ENCODE results near the gene ARL6IP5. TPM values are rescaled to one million over a fixed set of nuclear protein-coding genes. Genes with fewer than 3 reads are reported as not detected.

ARL6IP5 gene
- total RNA-seq, result 193 TPM
- long read RNA-seq, transcript ARL6IP5-201 (3 exons, 2,101 nt), result major isoform, 487 of 492 reads
- long read RNA-seq, partial matches to known transcripts, result 1 of 492 reads
- long read RNA-seq, other reads (novel, unspliced or antisense), result 3 of 492 reads

- H3K27ac ChIP-seq (replicated peaks), result peak within 1 kb of the TSS; percentile 96
- peak within 1 kb of the TSS; percentile 92 for H3K4me3 ChIP-seq
- TF ChIP-seq CTCF (IDR thresholded peaks at IDR 0.05; ENCODE audit: borderline replicate concordance), result no peak
- DNase-seq, result peak; percentile 97
- no peaks in the 10 kb centered on the region for H3K9me3 ChIP-seq (replicated peaks)
- no peaks in the 10 kb centered on the region for H3K27me3 ChIP-seq (ENCODE audit: low read depth)
- intact Hi-C loops (cut with micrococcal nuclease), result no loop called here
- peaks cover 96% of the 10 kb centered on the region for H3K4me1 ChIP-seq
- H3K36me3 ChIP-seq, result no peaks in the 10 kb centered on the region
These were observed at the start of gene ARL6IP5 for GRCh38 chr3:69084326-69085167. Gene ARL6IP5 (plus strand): TSS chr3:69084937. CDS start chr3:69085048, 111 bp downstream.

DNA sequence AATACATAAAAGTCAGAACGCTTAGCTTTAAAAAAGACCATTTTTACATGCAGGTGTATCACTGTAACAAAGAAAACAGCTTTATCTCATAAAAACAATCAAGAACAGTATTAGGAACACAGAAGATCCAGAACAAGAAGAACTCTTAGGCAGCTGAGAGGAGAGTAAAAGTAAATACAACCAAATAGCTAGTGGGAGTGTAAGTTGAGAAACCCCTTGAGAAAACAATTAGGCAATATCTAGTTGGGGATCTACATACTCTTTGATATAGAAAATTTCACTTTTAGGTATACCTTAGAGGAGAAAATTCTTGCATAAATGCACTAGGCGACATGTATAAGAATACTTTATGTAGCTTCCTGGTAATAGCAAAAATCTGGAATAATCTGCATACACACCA lies 40.1 kb upstream of the ARL6IP5 start:
- no peaks in the 10 kb centered on the region for H3K27me3 ChIP-seq (ENCODE audit: low read depth)
- no peaks in the 10 kb centered on the region for H3K9me3 ChIP-seq (replicated peaks)
- peaks cover 34% of the 10 kb centered on the region for H3K4me1 ChIP-seq
- H3K4me3 ChIP-seq, result no peak overlapping the region
- no peak for TF ChIP-seq CTCF (IDR thresholded peaks at IDR 0.05; ENCODE audit: borderline replicate concordance)
- peaks cover 85% of the 10 kb centered on the region for H3K36me3 ChIP-seq
- intact Hi-C loops (cut with micrococcal nuclease), result no loop called here
- no peak for DNase-seq
- no peak overlapping the region for H3K27ac ChIP-seq (replicated peaks)

DNA sequence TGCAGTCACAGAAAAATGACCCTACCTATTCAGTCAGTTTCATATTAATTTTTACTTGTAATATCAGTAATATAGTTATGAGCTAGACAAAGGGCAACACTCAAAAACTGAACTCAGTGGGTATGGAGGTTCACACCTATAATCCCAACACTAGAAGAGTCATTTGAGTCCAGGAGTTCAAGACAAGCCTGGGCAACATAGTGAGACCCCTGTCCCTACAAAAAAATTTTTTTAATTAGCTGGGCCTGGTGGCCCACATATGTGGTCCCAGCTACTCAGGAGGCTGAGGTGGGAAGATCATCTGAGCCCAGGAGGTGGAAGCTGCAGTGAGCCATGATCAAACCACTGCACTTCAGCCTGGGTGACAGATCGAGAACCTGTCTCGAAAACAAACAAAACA lies 35.7 kb upstream of the ARL6IP5 start:
- no peak overlapping the region for H3K4me3 ChIP-seq
- H3K36me3 ChIP-seq, result peaks cover 46% of the 10 kb centered on the region
- TF ChIP-seq CTCF (IDR thresholded peaks at IDR 0.05; ENCODE audit: borderline replicate concordance), result no peak
- intact Hi-C loops (cut with micrococcal nuclease), result no loop called here
- no peaks in the 10 kb centered on the region for H3K9me3 ChIP-seq (replicated peaks)
- peaks cover 64% of the 10 kb centered on the region for H3K4me1 ChIP-seq
- no peaks in the 10 kb centered on the region for H3K27me3 ChIP-seq (ENCODE audit: low read depth)
- H3K27ac ChIP-seq (replicated peaks), result no peak overlapping the region
- DNase-seq, result no peak

DNA sequence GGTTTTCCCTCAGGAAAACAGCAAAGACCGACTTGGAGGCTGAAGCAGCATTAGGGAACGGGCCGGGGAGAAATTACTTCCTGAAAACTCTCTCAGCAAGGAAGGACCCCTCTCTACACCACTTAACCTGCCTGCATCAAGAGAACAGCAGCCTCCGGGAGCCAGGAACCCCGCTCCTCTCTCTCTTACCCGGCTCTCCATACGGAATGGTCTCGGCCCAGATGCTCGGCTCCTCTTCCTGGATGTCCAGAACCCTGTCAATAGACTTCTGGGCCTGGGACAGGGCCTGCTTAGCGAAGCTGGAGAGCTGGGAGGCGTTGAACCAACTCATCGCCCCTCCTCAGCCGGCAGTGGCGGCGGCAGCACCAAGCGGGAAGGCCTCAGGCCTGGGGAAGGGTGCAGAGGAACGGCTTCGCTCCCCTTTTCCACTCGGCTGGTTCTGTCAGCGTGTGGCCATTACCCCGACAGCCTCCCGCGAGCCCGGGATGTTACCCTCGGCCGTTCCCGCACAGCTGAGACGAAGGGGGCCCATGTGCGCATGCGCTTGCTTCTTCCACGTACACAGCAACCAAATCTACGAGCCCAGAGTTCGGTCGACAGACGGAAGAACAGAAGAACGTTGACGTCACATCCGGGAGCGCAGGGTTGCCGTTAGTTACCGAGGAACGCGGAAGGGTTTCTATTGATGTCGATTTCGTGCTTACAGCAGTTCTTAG lies 32.8 kb upstream of the ARL6IP5 start, which contains the start of gene TMF1:
Gene TMF1, minus strand, starts transcription at position 578 of the 716 bp plus-strand sequence. Its CDS starts 247 bp downstream, at position 331.
- peak; percentile 98 for DNase-seq
- Histone ChIP-seq H3K27me3 (ENCODE audit: low read depth) (no peaks in the 10 kb centered on the region), H3K36me3 (peaks cover 50% of the 10 kb centered on the region), H3K27ac (replicated peaks) (peak within 1 kb of the TSS; percentile 89), H3K4me1 (peaks cover 52% of the 10 kb centered on the region), H3K4me3 (peak within 1 kb of the TSS; percentile 75), H3K9me3 (replicated peaks) (no peaks in the 10 kb centered on the region)
- TF ChIP-seq CTCF (IDR thresholded peaks at IDR 0.05; ENCODE audit: borderline replicate concordance), result no peak
- intact Hi-C loops (cut with micrococcal nuclease), result no loop called here

- TF ChIP-seq CTCF (IDR thresholded peaks at IDR 0.05; ENCODE audit: borderline replicate concordance), result no peak
- Histone ChIP-seq H3K4me1 (peaks cover 46% of the 10 kb centered on the region), H3K27me3 (ENCODE audit: low read depth) (no peaks in the 10 kb centered on the region), H3K36me3 (peaks cover 49% of the 10 kb centered on the region), H3K4me3 (peak overlapping the region; percentile 75), H3K27ac (replicated peaks) (peak overlapping the region; percentile 89), H3K9me3 (replicated peaks) (no peaks in the 10 kb centered on the region)
- no peak for DNase-seq
- intact Hi-C loops (cut with micrococcal nuclease), result no loop called here
These were observed 32.3 kb upstream of the ARL6IP5 start for GRCh38 chr3:69052472-69052898.
